Measurements from ENCODE around the gene UHRF2. TPM values are rescaled to one million over a fixed set of nuclear protein-coding genes. Genes with fewer than 3 reads are reported as not detected.

The UHRF2 gene
- total RNA-seq, 2 experiments from 2014 or later: 141 to 149 TPM

DNA sequence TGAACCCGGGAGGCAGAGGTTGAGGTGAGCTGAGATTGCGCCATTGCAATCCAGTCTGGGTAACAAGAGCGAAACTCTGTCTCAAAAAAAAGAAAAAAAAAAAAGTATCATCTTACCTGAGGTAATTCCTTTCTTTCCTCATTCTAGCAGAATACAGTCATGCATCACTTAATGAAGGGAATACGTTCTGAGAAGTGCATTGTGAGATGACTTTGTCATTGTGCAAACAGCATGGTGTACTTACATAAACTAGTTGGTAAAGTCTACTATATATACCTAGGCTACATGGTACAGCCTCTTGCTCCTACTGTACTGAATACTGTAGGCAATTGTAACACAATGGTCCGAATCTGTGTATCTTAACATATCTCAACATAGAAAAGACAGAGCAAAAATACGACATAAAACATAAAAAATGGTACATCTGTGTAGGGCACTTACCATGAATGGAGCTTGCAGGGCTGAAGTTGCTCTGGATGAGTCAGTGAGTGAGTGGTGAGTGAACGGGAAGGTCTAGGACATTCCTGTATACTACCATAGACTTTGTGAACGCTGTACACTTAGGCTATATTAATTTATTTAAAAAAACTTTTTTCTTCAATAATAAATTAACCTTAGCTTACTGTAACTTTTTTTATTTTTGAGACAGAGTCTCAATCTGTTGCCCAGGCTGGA is 132.2 kb downstream of the UHRF2 start:
- Mint-ChIP-seq H3K9me3 (no peaks in the 10 kb centered on the region), H3K4me1 (ENCODE audit: low read depth) (no peaks in the 10 kb centered on the region), H3K27me3 (no peaks in the 10 kb centered on the region), H3K27ac (no peak overlapping the region), H3K36me3 (ENCODE audit: low read depth) (no peaks in the 10 kb centered on the region), H3K4me3 (no peak overlapping the region)
- ChIA-PET POLR2A (no interaction called here), CTCF (no interaction called here)
- Histone ChIP-seq H3K27ac (ENCODE audit: low read depth in 1 of 2, low read length in 2 of 2) (no peak overlapping the region), H3K4me3 (ENCODE audit: low read length) (no peak overlapping the region), H3K9me3 (ENCODE audit: control insufficient read depth in 1 of 2, insufficient read depth in 1 of 2, low read length in 2 of 2) (no peaks in the 10 kb centered on the region), H3K4me1 (ENCODE audit: insufficient read depth, low read length) (no peaks in the 10 kb centered on the region), H3K36me3 (ENCODE audit: insufficient read depth, low read length) (no peaks in the 10 kb centered on the region), H3K27me3 (ENCODE audit: control insufficient read depth in 1 of 2, insufficient read depth in 2 of 2, low read length in 2 of 2) (no peaks in the 10 kb centered on the region)
- intact Hi-C loops (cut with DNase I, micrococcal nuclease): no loop called here
- ATAC-seq (ENCODE audit: poor library complexity) (no peak), DNase-seq (no peak)
- TF ChIP-seq, protein P1, sequence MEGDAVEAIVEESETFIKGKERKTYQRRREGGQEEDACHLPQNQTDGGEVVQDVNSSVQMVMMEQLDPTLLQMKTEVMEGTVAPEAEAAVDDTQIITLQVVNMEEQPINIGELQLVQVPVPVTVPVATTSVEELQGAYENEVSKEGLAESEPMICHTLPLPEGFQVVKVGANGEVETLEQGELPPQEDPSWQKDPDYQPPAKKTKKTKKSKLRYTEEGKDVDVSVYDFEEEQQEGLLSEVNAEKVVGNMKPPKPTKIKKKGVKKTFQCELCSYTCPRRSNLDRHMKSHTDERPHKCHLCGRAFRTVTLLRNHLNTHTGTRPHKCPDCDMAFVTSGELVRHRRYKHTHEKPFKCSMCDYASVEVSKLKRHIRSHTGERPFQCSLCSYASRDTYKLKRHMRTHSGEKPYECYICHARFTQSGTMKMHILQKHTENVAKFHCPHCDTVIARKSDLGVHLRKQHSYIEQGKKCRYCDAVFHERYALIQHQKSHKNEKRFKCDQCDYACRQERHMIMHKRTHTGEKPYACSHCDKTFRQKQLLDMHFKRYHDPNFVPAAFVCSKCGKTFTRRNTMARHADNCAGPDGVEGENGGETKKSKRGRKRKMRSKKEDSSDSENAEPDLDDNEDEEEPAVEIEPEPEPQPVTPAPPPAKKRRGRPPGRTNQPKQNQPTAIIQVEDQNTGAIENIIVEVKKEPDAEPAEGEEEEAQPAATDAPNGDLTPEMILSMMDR (IDR thresholded peaks at IDR 0.05): no peak

- POLR2A ChIA-PET: no interaction called here
- Histone ChIP-seq H3K27ac (ENCODE audit: low read depth in 1 of 2, low read length in 2 of 2) (no peak overlapping the region), H3K27me3 (ENCODE audit: control insufficient read depth in 1 of 2, insufficient read depth in 2 of 2, low read length in 2 of 2) (no peaks in the 10 kb centered on the region), H3K4me1 (ENCODE audit: insufficient read depth, low read length) (no peaks in the 10 kb centered on the region), H3K9me3 (ENCODE audit: control insufficient read depth in 1 of 2, insufficient read depth in 1 of 2, low read length in 2 of 2) (no peaks in the 10 kb centered on the region), H3K36me3 (ENCODE audit: insufficient read depth, low read length) (no peaks in the 10 kb centered on the region), H3K4me3 (ENCODE audit: low read length) (no peak overlapping the region)
- CTCF ChIA-PET: no interaction called here
- ATAC-seq (ENCODE audit: poor library complexity): no peak
- Mint-ChIP-seq H3K27ac (no peak overlapping the region), H3K27me3 (no peaks in the 10 kb centered on the region), H3K4me1 (ENCODE audit: low read depth) (no peaks in the 10 kb centered on the region), H3K9me3 (no peaks in the 10 kb centered on the region), H3K36me3 (ENCODE audit: low read depth) (no peaks in the 10 kb centered on the region), H3K4me3 (no peak overlapping the region)
- intact Hi-C loops (cut with DNase I, micrococcal nuclease): no loop called here
- no peak for DNase-seq
- TF ChIP-seq, protein P1 (IDR thresholded peaks at IDR 0.05): no peak
These were observed 136.3 kb downstream of the UHRF2 start for GRCh38 chr9:6549106-6549800.

- ChIA-PET CTCF (no interaction called here), POLR2A (no interaction called here)
- TF ChIP-seq, protein P1 (IDR thresholded peaks at IDR 0.05): no peak
- Mint-ChIP-seq H3K36me3 (ENCODE audit: low read depth) (no peaks in the 10 kb centered on the region), H3K27me3 (no peaks in the 10 kb centered on the region), H3K27ac (no peak overlapping the region), H3K4me1 (ENCODE audit: low read depth) (no peaks in the 10 kb centered on the region), H3K4me3 (no peak overlapping the region), H3K9me3 (no peaks in the 10 kb centered on the region)
- Histone ChIP-seq H3K4me3 (ENCODE audit: low read length) (no peak overlapping the region), H3K4me1 (ENCODE audit: insufficient read depth, low read length) (no peaks in the 10 kb centered on the region), H3K27me3 (ENCODE audit: control insufficient read depth in 1 of 2, insufficient read depth in 2 of 2, low read length in 2 of 2) (no peaks in the 10 kb centered on the region), H3K27ac (ENCODE audit: low read depth in 1 of 2, low read length in 2 of 2) (no peak overlapping the region), H3K9me3 (ENCODE audit: control insufficient read depth in 1 of 2, insufficient read depth in 1 of 2, low read length in 2 of 2) (no peaks in the 10 kb centered on the region), H3K36me3 (ENCODE audit: insufficient read depth, low read length) (no peaks in the 10 kb centered on the region)
- ATAC-seq (ENCODE audit: poor library complexity) (no peak), DNase-seq (no peak)
- intact Hi-C loops (cut with DNase I, micrococcal nuclease): no loop called here
These were observed 138.1 kb downstream of the UHRF2 start for GRCh38 chr9:6551136-6551535.
